ENCODE measurements around the gene TENM3.

Gene TENM3

GRCh38 chr4:182531555-182532162 is 288.5 kb downstream of the TENM3 start:
- no peak for TF ChIP-seq CTCF (conservative IDR thresholded peaks at IDR 0.05; ENCODE audit: control insufficient read depth, insufficient read depth, low read depth, low read length)
- DNase-seq (ENCODE audit: low read depth) = no peak

GRCh38 chr4:182532441-182532840 is 289.2 kb downstream of the TENM3 start:
- DNase-seq (ENCODE audit: low read depth) = no peak
- H3K4me3 ChIP-seq (ENCODE audit: control insufficient read depth, low read depth, low read length) = no peak overlapping the region
- no peak for TF ChIP-seq CTCF (conservative IDR thresholded peaks at IDR 0.05; ENCODE audit: control insufficient read depth, insufficient read depth, low read depth, low read length)

More at GRCh38 chr4:182531555-182532162, 288.5 kb downstream of the TENM3 start:
- H3K4me3 ChIP-seq (ENCODE audit: control insufficient read depth, low read depth, low read length) = no peak overlapping the region

GRCh38 chr4:182533964-182534363 is 290.8 kb downstream of the TENM3 start:
- no peak for TF ChIP-seq CTCF (conservative IDR thresholded peaks at IDR 0.05; ENCODE audit: control insufficient read depth, insufficient read depth, low read depth, low read length)
- H3K4me3 ChIP-seq (ENCODE audit: control insufficient read depth, low read depth, low read length) = no peak overlapping the region
- DNase-seq (ENCODE audit: low read depth) = peak; percentile 80

- H3K4me3 ChIP-seq (ENCODE audit: control insufficient read depth, low read depth, low read length) = no peak overlapping the region
- TF ChIP-seq CTCF (conservative IDR thresholded peaks at IDR 0.05; ENCODE audit: control insufficient read depth, insufficient read depth, low read depth, low read length) = no peak
- DNase-seq (ENCODE audit: low read depth) = no peak
These were observed 293.1 kb downstream of the TENM3 start for GRCh38 chr4:182536221-182536811.

GRCh38 chr4:182537031-182537795 is 294.0 kb downstream of the TENM3 start:
- no peak for DNase-seq (ENCODE audit: low read depth)

GRCh38 chr4:182538031-182538430 is 294.8 kb downstream of the TENM3 start:
- no peak for DNase-seq (ENCODE audit: low read depth)
- H3K4me3 ChIP-seq (ENCODE audit: control insufficient read depth, low read depth, low read length) = no peak overlapping the region
- no peak for TF ChIP-seq CTCF (conservative IDR thresholded peaks at IDR 0.05; ENCODE audit: control insufficient read depth, insufficient read depth, low read depth, low read length)

More at GRCh38 chr4:182537031-182537795, 294.0 kb downstream of the TENM3 start:
- H3K4me3 ChIP-seq (ENCODE audit: control insufficient read depth, low read depth, low read length) = no peak overlapping the region
- no peak for TF ChIP-seq CTCF (conservative IDR thresholded peaks at IDR 0.05; ENCODE audit: control insufficient read depth, insufficient read depth, low read depth, low read length)

Data from fibroblast of mammary gland (primary cell).